SK-N-SH treated with all-trans-retinoic acid at 6 μM for 48 hours (cell line): ENCODE measurements around the gene ZNF524.
A peak's percentile ranks its signal among the peaks of the same experiment; 100 is the strongest.

Experiments used
- ATAC-seq: fragments of 200-7000 bp; cut with Tn5 transposase; 3 replicates; pipeline ENCODE4 v1.9.1; 2020; ENCODE audit warnings: mild to moderate bottlenecking, moderate library complexity
- ARNTL ChIP-seq: fragments of 450-650 bp; formaldehyde crosslinking; IDR thresholded peaks from 2 replicates; pipeline ENCODE4 v1.5.0; 2020; ENCODE audit warnings: low read depth, mild to moderate bottlenecking, moderate library complexity, borderline replicate concordance
- BACH2 ChIP-seq: fragments of 250-450 bp; sonication (Bioruptor Pico); IDR thresholded peaks from 2 replicates; pipeline ENCODE4 v1.9.0; 2021; ENCODE audit warnings: mild to moderate bottlenecking, borderline replicate concordance
- CSDC2 ChIP-seq: fragments of 250-450 bp; sonication (Bioruptor Pico); IDR thresholded peaks from 2 replicates; pipeline ENCODE4 v1.5.0; 2020; ENCODE audit warnings: mild to moderate bottlenecking, moderate library complexity
- CSRNP3 ChIP-seq: fragments of 250-450 bp; sonication (Bioruptor Pico); IDR thresholded peaks from 2 replicates; pipeline ENCODE4 v1.5.1; 2021; ENCODE audit warnings: mild to moderate bottlenecking, moderate library complexity
- GLIS3 ChIP-seq: fragments of 250-450 bp; sonication (Bioruptor Pico); IDR thresholded peaks from 2 replicates; pipeline ENCODE4 v1.5.0; 2020; ENCODE audit warnings: mild to moderate bottlenecking, moderate library complexity
- ISL1 ChIP-seq: fragments of 250-450 bp; sonication (Bioruptor Pico); IDR thresholded peaks from 2 replicates; pipeline ENCODE4 v2.1.2; 2022; ENCODE audit warnings: mild to moderate bottlenecking, moderate library complexity
- OSR1 ChIP-seq: fragments of 250-450 bp; sonication (Bioruptor Pico); IDR thresholded peaks from 2 replicates; pipeline ENCODE4 v1.8.0; 2022; ENCODE audit warnings: moderate library complexity, mild to moderate bottlenecking, inconsistent platforms
- PATZ1 ChIP-seq: fragments of 250-450 bp; sonication (Bioruptor Pico); IDR thresholded peaks from 2 replicates; pipeline ENCODE4 v1.8.0; 2020; ENCODE audit warnings: mild to moderate bottlenecking, moderate library complexity, borderline replicate concordance
- PPARA ChIP-seq: fragments of 250-450 bp; sonication (Bioruptor Pico); IDR thresholded peaks from 2 replicates; pipeline ENCODE4 v1.5.0; 2020; ENCODE audit warnings: mild to moderate bottlenecking, borderline replicate concordance
- RARB ChIP-seq: fragments of 250-450 bp; sonication (Bioruptor Pico); IDR thresholded peaks from 2 replicates; pipeline ENCODE4 v1.8.0; 2021; ENCODE audit warnings: mild to moderate bottlenecking, moderate library complexity
- SNAI2 ChIP-seq: fragments of 250-450 bp; sonication (Bioruptor Pico); IDR thresholded peaks from 2 replicates; pipeline ENCODE4 v1.5.0; 2020; ENCODE audit warnings: mild to moderate bottlenecking, moderate library complexity
- TCF4 ChIP-seq: fragments of 250-450 bp; sonication (Bioruptor Pico); IDR thresholded peaks from 2 replicates; pipeline ENCODE4 v1.8.0; 2021; ENCODE audit warnings: mild to moderate bottlenecking, moderate library complexity, borderline replicate concordance
- TOX ChIP-seq: fragments of 250-450 bp; sonication (Bioruptor Pico); IDR thresholded peaks from 2 replicates; pipeline ENCODE4 v1.8.0; 2021; ENCODE audit warnings: mild to moderate bottlenecking, moderate library complexity, borderline replicate concordance
- TSHZ2 ChIP-seq: fragments of 250-450 bp; sonication (Bioruptor Pico); IDR thresholded peaks from 2 replicates; pipeline ENCODE4 v1.5.0; 2020; ENCODE audit warnings: mild to moderate bottlenecking, moderate library complexity
- ZFP30 ChIP-seq: fragments of 450-650 bp; formaldehyde crosslinking; IDR thresholded peaks from 2 replicates; pipeline ENCODE4 v1.5.0; 2022; ENCODE audit warnings: mild to moderate bottlenecking, moderate library complexity
- ZNF565 ChIP-seq: fragments of 450-650 bp; formaldehyde crosslinking; conservative IDR thresholded peaks from 2 replicates; pipeline ENCODE4 v1.5.0; 2020; ENCODE audit warnings: low read depth, mild to moderate bottlenecking, moderate library complexity
- ZNF70 ChIP-seq: fragments of 450-650 bp; formaldehyde crosslinking; IDR thresholded peaks from 2 replicates; pipeline ENCODE4 v1.5.0; 2020; ENCODE audit warnings: mild to moderate bottlenecking, moderate library complexity
- TF ChIP-seq, protein P1 (sequence below): fragments of 250-450 bp; sonication (Bioruptor Pico); IDR thresholded peaks from 2 replicates; pipeline ENCODE4 v1.5.1; 2020; ENCODE audit warnings: low read depth, mild to moderate bottlenecking, moderate library complexity

Gene ZNF524

DNA sequence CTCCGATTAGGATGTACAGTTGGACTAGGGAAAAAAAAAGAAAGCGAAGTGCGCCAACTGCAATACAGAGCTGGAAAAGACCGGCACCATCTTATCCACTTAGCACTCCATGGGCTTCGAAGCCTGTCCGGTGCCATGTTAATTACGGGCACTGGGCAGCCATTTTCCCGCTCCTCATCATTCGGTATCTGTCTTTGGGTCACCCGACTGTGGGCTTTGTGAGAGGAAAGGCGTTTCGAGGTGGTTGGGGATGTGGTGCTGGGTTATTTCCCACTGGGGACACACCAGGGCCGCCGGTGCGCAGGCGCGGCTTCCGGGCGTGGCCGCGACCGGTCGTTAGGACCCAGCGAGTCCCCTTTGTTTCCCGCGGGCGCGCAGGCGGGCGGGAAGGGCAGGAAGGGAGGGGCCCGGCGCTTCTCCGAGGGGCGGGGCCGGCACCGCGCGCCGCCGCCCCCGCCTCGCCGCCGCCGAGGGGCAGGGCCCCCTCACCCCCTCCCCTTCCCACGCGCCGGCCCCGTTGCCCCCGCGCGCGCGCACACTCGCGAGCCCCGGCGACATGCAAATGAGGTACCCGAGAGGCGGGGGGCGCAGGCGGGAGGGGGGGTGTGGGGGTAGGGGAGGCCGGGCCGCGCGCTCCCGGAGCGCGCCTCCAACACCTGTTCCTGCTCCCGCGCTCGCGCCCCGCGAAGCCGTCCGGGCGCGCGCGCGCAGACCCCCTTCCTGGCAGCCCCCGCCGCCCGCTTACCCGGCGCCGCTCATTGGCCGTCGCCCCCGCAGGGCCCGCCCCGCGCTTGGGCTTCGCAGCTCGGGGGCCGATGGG is at the start of gene ZNF524:
TSS of gene ZNF524 (plus strand) at position 447 of the 820 bp plus-strand sequence. CDS start 1,825 bp downstream, outside the sequence.
- ATAC-seq: peak; percentile 74
- TF ChIP-seq ISL1 (CRISPR knock-in tag) (no peak), CSRNP3 (no peak), SNAI2 (peak; percentile 13; the same call in 1 of the 2 replicates), RARB (no peak), TCF4 (no peak), OSR1 (CRISPR knock-in tag) (no peak), ZNF565 (CRISPR knock-in tag) (no peak), TSHZ2 (CRISPR knock-in tag) (peak; percentile 47; the same call in 1 of the 2 replicates), GLIS3 (peak; percentile 48; the same call in 1 of the 2 replicates)
- TF ChIP-seq, protein P1, sequence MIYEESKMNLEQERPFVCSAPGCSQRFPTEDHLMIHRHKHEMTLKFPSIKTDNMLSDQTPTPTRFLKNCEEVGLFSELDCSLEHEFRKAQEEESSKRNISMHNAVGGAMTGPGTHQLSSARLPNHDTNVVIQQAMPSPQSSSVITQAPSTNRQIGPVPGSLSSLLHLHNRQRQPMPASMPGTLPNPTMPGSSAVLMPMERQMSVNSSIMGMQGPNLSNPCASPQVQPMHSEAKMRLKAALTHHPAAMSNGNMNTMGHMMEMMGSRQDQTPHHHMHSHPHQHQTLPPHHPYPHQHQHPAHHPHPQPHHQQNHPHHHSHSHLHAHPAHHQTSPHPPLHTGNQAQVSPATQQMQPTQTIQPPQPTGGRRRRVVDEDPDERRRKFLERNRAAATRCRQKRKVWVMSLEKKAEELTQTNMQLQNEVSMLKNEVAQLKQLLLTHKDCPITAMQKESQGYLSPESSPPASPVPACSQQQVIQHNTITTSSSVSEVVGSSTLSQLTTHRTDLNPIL (CRISPR knock-in tag): no peak

- no peak for ATAC-seq
- TF ChIP-seq ZNF565 (CRISPR knock-in tag) (no peak), BACH2 (no peak), ZFP30 (CRISPR knock-in tag) (no peak), RARB (no peak), TOX (CRISPR knock-in tag) (no peak), OSR1 (CRISPR knock-in tag) (no peak), GLIS3 (no peak), ARNTL (CRISPR knock-in tag) (no peak), PATZ1 (CRISPR knock-in tag) (no peak), TSHZ2 (CRISPR knock-in tag) (no peak), PPARA (CRISPR knock-in tag) (no peak), CSDC2 (CRISPR knock-in tag) (no peak), CSRNP3 (no peak), ISL1 (CRISPR knock-in tag) (no peak), SNAI2 (no peak), ZNF70 (CRISPR knock-in tag) (no peak)
- TF ChIP-seq, protein P1 (CRISPR knock-in tag): no peak
- TF ChIP-seq, all 23 proteins: peak for 0
Observed at GRCh38 chr19:55550321-55550650, 49.8 kb upstream of the ZNF524 start.
